Testis (tissue), 2 donors: Measurements from ENCODE around the gene ACOX1.

ENCODE experiments used
- CTCF ChIP-seq, 3 experiments: fragments of 450-650 bp in 2 of 3; fragments of 200-600 bp in 1 of 3; sonication (generic) in 1 of 3; IDR thresholded peaks; one replicate each; pipeline ENCODE4 v1.5.1; 2016 to 2019; ENCODE audit warnings: antibody characterized with exemption in 3 of 3, mild to moderate bottlenecking in 2 of 3, moderate library complexity in 1 of 3
- POLR2A ChIP-seq: fragments of 450-650 bp; IDR thresholded peaks from one replicate; pipeline ENCODE4 v1.6.1; 2017; ENCODE audit warnings: antibody characterized with exemption, mild to moderate bottlenecking, moderate library complexity

GRCh38 chr17:75891605-75892555, 87.1 kb downstream of the ACOX1 start:
- TF ChIP-seq CTCF (IDR thresholded peaks at IDR 0.05) (no peak), POLR2A (no peak)
